KG1 (cell line): ENCODE data around the gene KRTAP4-4.
"Not testable (repeated sequence)": the region's sequence is repeated elsewhere in the genome, so short reads cannot be mapped to it uniquely, and the experiment has no call there.

Source experiments
- DNase-seq: peaks from one replicate; lab custom pipeline; 2025; lab: John Stamatoyannopoulos, UW

KRTAP4-4 gene

GRCh38 chr17:41160648-41161047, at the start of gene KRTAP4-4:
TSS of gene KRTAP4-4 (minus strand) at chr17:41160748. CDS start at chr17:41160691, 57 bp downstream.
- no peak for DNase-seq

- DNase-seq, result no peak
Measured at GRCh38 chr17:41199421-41200078, 39.0 kb upstream of the KRTAP4-4 start.

- DNase-seq, result no peak
Measured at GRCh38 chr17:41196068-41196467, 35.5 kb upstream of the KRTAP4-4 start.

- no peak for DNase-seq
Measured at GRCh38 chr17:41190328-41190727, 29.8 kb upstream of the KRTAP4-4 start.

- not testable (repeated sequence) for DNase-seq
Measured at GRCh38 chr17:41189837-41190318, 29.3 kb upstream of the KRTAP4-4 start, which contains the start of gene KRTAP9-1. TSS of gene KRTAP9-1 (plus strand) at chr17:41189887. CDS start at chr17:41189887, 0 bp downstream.

GRCh38 chr17:41186872-41187271, 26.3 kb upstream of the KRTAP4-4 start:
- DNase-seq, result no peak

- no peak for DNase-seq
Measured at GRCh38 chr17:41185001-41185400, 24.5 kb upstream of the KRTAP4-4 start.

- no peak for DNase-seq
Measured at GRCh38 chr17:41184480-41184961, 24.0 kb upstream of the KRTAP4-4 start, which contains the start of gene KRTAP4-1. TSS of gene KRTAP4-1 (minus strand) at chr17:41184911. CDS start at chr17:41184854, 57 bp downstream.

- DNase-seq, result no peak
Measured at GRCh38 chr17:41178843-41179616, 18.5 kb upstream of the KRTAP4-4 start.

- no peak for DNase-seq
Measured at GRCh38 chr17:41178341-41178740, 17.8 kb upstream of the KRTAP4-4 start.

- no peak for DNase-seq
Measured at GRCh38 chr17:41177727-41178271, 17.3 kb upstream of the KRTAP4-4 start, which contains the start of gene KRTAP4-2. TSS of gene KRTAP4-2 (minus strand) at chr17:41178221. CDS start at chr17:41178164, 57 bp downstream.

- no peak for DNase-seq
Measured at GRCh38 chr17:41176744-41177387, 16.3 kb upstream of the KRTAP4-4 start.

GRCh38 chr17:41171886-41172285, 11.3 kb upstream of the KRTAP4-4 start:
- DNase-seq, result no peak

- DNase-seq, result no peak
Measured at GRCh38 chr17:41168121-41168520, 7.6 kb upstream of the KRTAP4-4 start, which contains the start of gene KRTAP4-3. TSS of gene KRTAP4-3 (minus strand) at chr17:41168221. CDS start at chr17:41168172, 49 bp downstream.

- DNase-seq, result no peak
Measured at GRCh38 chr17:41167561-41167960, 7.0 kb upstream of the KRTAP4-4 start.

- DNase-seq, result no peak
Measured at GRCh38 chr17:41163828-41164227, 3.3 kb upstream of the KRTAP4-4 start.

GRCh38 chr17:41160190-41160589, 358 bp downstream of the KRTAP4-4 start:
- DNase-seq, result not testable (repeated sequence)

GRCh38 chr17:41153856-41154255, 6.7 kb downstream of the KRTAP4-4 start:
- no peak for DNase-seq

GRCh38 chr17:41151525-41151924, 9.0 kb downstream of the KRTAP4-4 start:
- no peak for DNase-seq

- DNase-seq, result no peak
Measured at GRCh38 chr17:41150026-41150425, 10.5 kb downstream of the KRTAP4-4 start.

- no peak for DNase-seq
Measured at GRCh38 chr17:41149652-41149985, 10.9 kb downstream of the KRTAP4-4 start, which contains the start of gene KRTAP4-5. TSS of gene KRTAP4-5 (minus strand) at chr17:41149825. CDS start at chr17:41149767, 58 bp downstream.
